SU-DHL-6 (cell line): Measurements from ENCODE around the gene NAPA.

Source experiments
- CTCF ChIP-seq: fragments of 200-600 bp; sonication (generic); IDR thresholded peaks from one replicate; pipeline ENCODE4 v1.5.1; 2017; ENCODE audit warnings: antibody characterized with exemption, mild to moderate bottlenecking, low read length, moderate library complexity; ENCODE audit not compliant: insufficient read depth, poor library complexity, severe bottlenecking
- EZH2phosphoT487 ChIP-seq: fragments of 200-600 bp; sonication (generic), shearing (Covaris generic); conservative IDR thresholded peaks from 2 replicates; pipeline ENCODE4 v1.6.1; 2018; ENCODE audit warnings: mild to moderate bottlenecking, antibody characterized with exemption, low read length, moderate library complexity, mixed read lengths

- TF ChIP-seq CTCF (no peak), EZH2phosphoT487 (no peak)
Measured at GRCh38 chr19:47523473-47523872, 8.6 kb upstream of the NAPA start.
